GM19397 (cell line): ENCODE data around the gene ANKRD33.

ENCODE experiments used
- ATAC-seq: cut with Tn5 transposase; IDR thresholded peaks from one replicate; pipeline ENCODE4 v1.9.1; 2021; ENCODE audit warnings: mild to moderate bottlenecking, moderate library complexity; ENCODE audit not compliant: unreplicated experiment

The ANKRD33 gene

DNA sequence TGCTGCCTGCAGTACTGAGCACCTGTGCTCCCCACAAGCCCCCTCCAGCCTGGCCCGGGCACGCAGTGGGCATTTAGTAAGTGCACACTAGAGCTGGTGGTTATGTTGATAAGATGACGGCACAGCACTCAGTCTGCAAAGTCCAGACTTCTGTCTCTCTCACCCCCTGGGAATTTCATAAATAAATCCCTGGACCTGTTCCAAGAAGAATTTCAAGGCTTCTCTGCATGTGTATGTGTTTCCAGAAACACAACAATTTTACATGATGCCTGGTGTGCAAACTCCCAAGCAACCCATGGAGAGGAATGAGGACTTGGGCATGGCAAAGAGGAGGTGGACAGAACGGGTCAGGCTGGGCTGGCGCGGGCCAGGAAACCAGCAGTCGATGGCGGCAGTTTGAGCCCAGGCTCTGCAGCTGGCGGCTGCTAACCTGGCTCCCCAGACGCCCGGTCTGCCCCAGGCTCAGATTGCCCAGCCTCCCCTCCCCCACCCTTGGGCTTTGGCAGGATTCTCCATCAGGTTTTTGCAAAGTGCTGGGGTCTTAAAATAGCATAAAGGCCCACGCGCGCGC lies 53.2 kb downstream of the ANKRD33 start:
- ATAC-seq, result no peak
